Measurements from ENCODE around the gene FBXO9.
A peak's percentile ranks its signal among the peaks of the same experiment; 100 is the strongest.
"Not testable (repeated sequence)": the region's sequence is repeated elsewhere in the genome, so short reads cannot be mapped to it uniquely, and the experiment has no call there.

Gene FBXO9

GRCh38 chr6:53058388-53059195, 6.6 kb upstream of the FBXO9 start:
- TF ChIP-seq EZH2phosphoT487 (IDR thresholded peaks at IDR 0.05; ENCODE audit: borderline replicate concordance, low read length) (no peak), CTCF (IDR thresholded peaks at IDR 0.05; ENCODE audit: low read depth, low read length, poor library complexity, severe bottlenecking) (no peak)
- Histone ChIP-seq H3K36me3 (ENCODE audit: control insufficient read depth, low read length) (no peaks in the 10 kb centered on the region), H3K9me2 (replicated peaks; ENCODE audit: control insufficient read depth, low read length) (no peaks in the 10 kb centered on the region), H3K27ac (ENCODE audit: low read depth, low read length) (no peak overlapping the region), H3K79me2 (ENCODE audit: control insufficient read depth, low read length) (no peaks in the 10 kb centered on the region), H3K4me2 (ENCODE audit: low read length) (no peak overlapping the region), H3K4me3 (ENCODE audit: low read length) (no peak overlapping the region), H4K20me1 (ENCODE audit: control insufficient read depth, insufficient read depth, low read depth, low read length) (no peaks in the 10 kb centered on the region), H3K4me1 (ENCODE audit: control insufficient read depth, low read length) (peaks cover 24% of the 10 kb centered on the region), H3K9me3 (ENCODE audit: control insufficient read depth, insufficient read depth, low read length) (no peaks in the 10 kb centered on the region), H3F3A (ENCODE audit: control insufficient read depth, insufficient read depth) (no peaks in the 10 kb centered on the region), H3K27me3 (ENCODE audit: control insufficient read depth, low read length) (no peaks in the 10 kb centered on the region)

GRCh38 chr6:53059648-53060589, 5.3 kb upstream of the FBXO9 start:
- H3K27me3 ChIP-seq (ENCODE audit: control insufficient read depth, low read length), result no peaks in the 10 kb centered on the region
- H3K4me1 ChIP-seq (ENCODE audit: control insufficient read depth, low read length), result peaks cover 28% of the 10 kb centered on the region
- H3K9me2 ChIP-seq (replicated peaks; ENCODE audit: control insufficient read depth, low read length), result no peaks in the 10 kb centered on the region
- no peaks in the 10 kb centered on the region for H3F3A ChIP-seq (ENCODE audit: control insufficient read depth, insufficient read depth)
- no peak overlapping the region for H3K27ac ChIP-seq (ENCODE audit: low read depth, low read length)
- peak overlapping the region; percentile 88 for H3K4me2 ChIP-seq (ENCODE audit: low read length)
- H3K4me3 ChIP-seq (ENCODE audit: low read length), result peak overlapping the region; percentile 76
- H3K36me3 ChIP-seq (ENCODE audit: control insufficient read depth, low read length), result no peaks in the 10 kb centered on the region
- TF ChIP-seq EZH2phosphoT487 (IDR thresholded peaks at IDR 0.05; ENCODE audit: borderline replicate concordance, low read length), result no peak
- no peak for TF ChIP-seq CTCF (IDR thresholded peaks at IDR 0.05; ENCODE audit: low read depth, low read length, poor library complexity, severe bottlenecking)
- no peaks in the 10 kb centered on the region for H3K79me2 ChIP-seq (ENCODE audit: control insufficient read depth, low read length)
- no peaks in the 10 kb centered on the region for H3K9me3 ChIP-seq (ENCODE audit: control insufficient read depth, insufficient read depth, low read length)
- H4K20me1 ChIP-seq (ENCODE audit: control insufficient read depth, insufficient read depth, low read depth, low read length), result no peaks in the 10 kb centered on the region

GRCh38 chr6:53062169-53062539, 3.0 kb upstream of the FBXO9 start:
- Histone ChIP-seq H4K20me1 (ENCODE audit: control insufficient read depth, insufficient read depth, low read depth, low read length) (no peaks in the 10 kb centered on the region), H3K4me3 (ENCODE audit: low read length) (peak overlapping the region; percentile 76), H3K4me2 (ENCODE audit: low read length) (peak overlapping the region; percentile 88), H3K9me2 (replicated peaks; ENCODE audit: control insufficient read depth, low read length) (no peaks in the 10 kb centered on the region), H3K36me3 (ENCODE audit: control insufficient read depth, low read length) (peaks cover 3% of the 10 kb centered on the region), H3F3A (ENCODE audit: control insufficient read depth, insufficient read depth) (no peaks in the 10 kb centered on the region), H3K9me3 (ENCODE audit: control insufficient read depth, insufficient read depth, low read length) (no peaks in the 10 kb centered on the region), H3K27me3 (ENCODE audit: control insufficient read depth, low read length) (no peaks in the 10 kb centered on the region), H3K4me1 (ENCODE audit: control insufficient read depth, low read length) (peaks cover 40% of the 10 kb centered on the region), H3K27ac (ENCODE audit: low read depth, low read length) (no peak overlapping the region), H3K79me2 (ENCODE audit: control insufficient read depth, low read length) (peaks cover 19% of the 10 kb centered on the region)
- no peak for TF ChIP-seq CTCF (IDR thresholded peaks at IDR 0.05; ENCODE audit: low read depth, low read length, poor library complexity, severe bottlenecking)
- TF ChIP-seq EZH2phosphoT487 (IDR thresholded peaks at IDR 0.05; ENCODE audit: borderline replicate concordance, low read length), result no peak

- H3K9me3 ChIP-seq (ENCODE audit: control insufficient read depth, insufficient read depth, low read length); H3K9me2 ChIP-seq (replicated peaks; ENCODE audit: control insufficient read depth, low read length); H3K36me3 ChIP-seq (ENCODE audit: control insufficient read depth, low read length); H3K27me3 ChIP-seq (ENCODE audit: control insufficient read depth, low read length); H3K27ac ChIP-seq (ENCODE audit: low read depth, low read length); H4K20me1 ChIP-seq (ENCODE audit: control insufficient read depth, insufficient read depth, low read depth, low read length); H3F3A ChIP-seq (ENCODE audit: control insufficient read depth, insufficient read depth): not testable (repeated sequence)
- Histone ChIP-seq H3K4me3 (ENCODE audit: low read length) (peak overlapping the region; percentile 95), H3K4me1 (ENCODE audit: control insufficient read depth, low read length) (peaks cover 47% of the 10 kb centered on the region), H3K4me2 (ENCODE audit: low read length) (peak overlapping the region; percentile 94), H3K79me2 (ENCODE audit: control insufficient read depth, low read length) (peaks cover 34% of the 10 kb centered on the region)
Observed at GRCh38 chr6:53064255-53064654, 949 bp upstream of the FBXO9 start.
